ENCODE measurements around the gene RBM39. TPM values are rescaled to one million over a fixed set of nuclear protein-coding genes. Genes with fewer than 3 reads are reported as not detected.
"Not testable (repeated sequence)": the region's sequence is repeated elsewhere in the genome, so short reads cannot be mapped to it uniquely, and the experiment has no call there.

The RBM39 gene
- total RNA-seq, 4 donors from 2014 or later = 165 to 303 (median 188) TPM

GRCh38 chr20:35757098-35757705, 15.1 kb upstream of the RBM39 start:
- H3K4me3 ChIP-seq (ENCODE audit: low read depth, poor library complexity, severe bottlenecking) = no peak overlapping the region
- no peak for DNase-seq (ENCODE audit: low spot score in 2 of 2)
- intact Hi-C loops (cut with DNase I; ENCODE audit: low total_unique reads) = no loop called here
- TF ChIP-seq CTCF (IDR thresholded peaks at IDR 0.05) (no peak), POLR2A (IDR thresholded peaks at IDR 0.05) (no peak)
- WGBS, 2 donors = 69 to 74% methylated on average over 4 of the region's 4 CpGs

GRCh38 chr20:35756404-35756803, 14.3 kb upstream of the RBM39 start:
- H3K4me3 ChIP-seq (ENCODE audit: low read depth, poor library complexity, severe bottlenecking) = no peak overlapping the region
- TF ChIP-seq POLR2A (IDR thresholded peaks at IDR 0.05) (no peak), CTCF (IDR thresholded peaks at IDR 0.05) (no peak)
- DNase-seq (ENCODE audit: low spot score in 2 of 2) = no peak
- intact Hi-C loops (cut with DNase I; ENCODE audit: low total_unique reads) = no loop called here
- WGBS, 2 donors = 95 to 96% methylated on average over 4 of the region's 4 CpGs

GRCh38 chr20:35750611-35751010, 8.6 kb upstream of the RBM39 start:
- WGBS, 2 donors = 88 to 90% methylated on average over 2 of the region's 2 CpGs

GRCh38 chr20:35744492-35744841, 2.4 kb upstream of the RBM39 start:
- WGBS, 2 donors = 92 to 93% methylated on average over 3 of the region's 3 CpGs
- peak in 1 of 2 donors; percentile 65 for DNase-seq (ENCODE audit: low spot score in 2 of 2)
- H3K4me3 ChIP-seq (ENCODE audit: low read depth, poor library complexity, severe bottlenecking); intact Hi-C loops (cut with DNase I; ENCODE audit: low total_unique reads): not testable (repeated sequence)

More at GRCh38 chr20:35750611-35751010, 8.6 kb upstream of the RBM39 start:
- no peak overlapping the region for H3K4me3 ChIP-seq (ENCODE audit: low read depth, poor library complexity, severe bottlenecking)
- TF ChIP-seq POLR2A (IDR thresholded peaks at IDR 0.05) (no peak), CTCF (IDR thresholded peaks at IDR 0.05) (no peak)
- intact Hi-C loops (cut with DNase I; ENCODE audit: low total_unique reads) = no loop called here
- no peak for DNase-seq (ENCODE audit: low spot score in 2 of 2)

- no peak overlapping the region for H3K4me3 ChIP-seq (ENCODE audit: low read depth, poor library complexity, severe bottlenecking)
- 69 to 73% methylated on average over 15 of the region's 15 CpGs for WGBS, 2 donors
- DNase-seq (ENCODE audit: low spot score in 2 of 2) = peak in 1 of 2 donors; percentile 86
- intact Hi-C loops (cut with DNase I; ENCODE audit: low total_unique reads) = no loop called here
- TF ChIP-seq POLR2A (IDR thresholded peaks at IDR 0.05) = no peak
- no peak for TF ChIP-seq CTCF (IDR thresholded peaks at IDR 0.05)
These were observed 1.8 kb upstream of the RBM39 start for GRCh38 chr20:35743693-35744491.

- 1 to 3% methylated on average over 8 of the region's 8 CpGs for WGBS, 2 donors
- DNase-seq (ENCODE audit: low spot score in 2 of 2) = no peak
- intact Hi-C loops (cut with DNase I; ENCODE audit: low total_unique reads) = no loop called here
- H3K4me3 ChIP-seq (ENCODE audit: low read depth, poor library complexity, severe bottlenecking) = peak overlapping the region; percentile 34
- TF ChIP-seq CTCF (IDR thresholded peaks at IDR 0.05) (no peak), POLR2A (IDR thresholded peaks at IDR 0.05) (no peak)
These were observed 872 bp upstream of the RBM39 start for GRCh38 chr20:35742741-35743523.

All from lower leg skin (tissue), 4 donors.